Measurements from ENCODE around the gene CADPS. TPM values are rescaled to one million over a fixed set of nuclear protein-coding genes. Genes with fewer than 3 reads are reported as not detected.
A peak's percentile ranks its signal among the peaks of the same experiment; 100 is the strongest.

Gene CADPS
- total RNA-seq, 1 experiment from 2014 or later: 0.17 TPM

- no peak for DNase-seq (ENCODE audit: low spot score)
Measured at GRCh38 chr3:62636235-62636826, 238.9 kb downstream of the CADPS start.

- DNase-seq (ENCODE audit: low spot score): peak; percentile 6
Measured at GRCh38 chr3:62632510-62633294, 242.5 kb downstream of the CADPS start.

GRCh38 chr3:62631488-62631887 lies 243.7 kb downstream of the CADPS start:
- DNase-seq (ENCODE audit: low spot score): no peak

GRCh38 chr3:62630664-62631063 lies 244.6 kb downstream of the CADPS start:
- DNase-seq (ENCODE audit: low spot score): no peak

- DNase-seq (ENCODE audit: low spot score): no peak
Measured at GRCh38 chr3:62625268-62625667, 249.9 kb downstream of the CADPS start.

- DNase-seq (ENCODE audit: low spot score): no peak
Measured at GRCh38 chr3:62624185-62624584, 251.0 kb downstream of the CADPS start.

- peak; percentile 16 for DNase-seq (ENCODE audit: low spot score)
Measured at GRCh38 chr3:62622553-62623174, 252.6 kb downstream of the CADPS start.

GRCh38 chr3:62621925-62622324 lies 253.3 kb downstream of the CADPS start:
- no peak for DNase-seq (ENCODE audit: low spot score)

GRCh38 chr3:62621176-62621575 lies 254.0 kb downstream of the CADPS start:
- DNase-seq (ENCODE audit: low spot score): no peak

- no peak for DNase-seq (ENCODE audit: low spot score)
Measured at GRCh38 chr3:62615258-62615849, 259.9 kb downstream of the CADPS start.

GRCh38 chr3:62614527-62614926 lies 260.7 kb downstream of the CADPS start:
- DNase-seq (ENCODE audit: low spot score): no peak

GRCh38 chr3:62611541-62612240 lies 263.5 kb downstream of the CADPS start:
- DNase-seq (ENCODE audit: low spot score): no peak

GRCh38 chr3:62607287-62608029 lies 267.8 kb downstream of the CADPS start:
- DNase-seq (ENCODE audit: low spot score): peak; percentile 84

GRCh38 chr3:62605413-62606068 lies 269.7 kb downstream of the CADPS start:
- no peak for DNase-seq (ENCODE audit: low spot score)

GRCh38 chr3:62604751-62605351 lies 270.4 kb downstream of the CADPS start:
- DNase-seq (ENCODE audit: low spot score): no peak

GRCh38 chr3:62604298-62604697 lies 270.9 kb downstream of the CADPS start:
- DNase-seq (ENCODE audit: low spot score): peak; percentile 65

GRCh38 chr3:62602987-62603386 lies 272.2 kb downstream of the CADPS start:
- DNase-seq (ENCODE audit: low spot score): no peak

- no peak for DNase-seq (ENCODE audit: low spot score)
Measured at GRCh38 chr3:62602129-62602770, 273.0 kb downstream of the CADPS start.

GRCh38 chr3:62601238-62602070 lies 273.8 kb downstream of the CADPS start:
- no peak for DNase-seq (ENCODE audit: low spot score)
